ENCODE results near the gene NACC2.

The NACC2 gene

DNA sequence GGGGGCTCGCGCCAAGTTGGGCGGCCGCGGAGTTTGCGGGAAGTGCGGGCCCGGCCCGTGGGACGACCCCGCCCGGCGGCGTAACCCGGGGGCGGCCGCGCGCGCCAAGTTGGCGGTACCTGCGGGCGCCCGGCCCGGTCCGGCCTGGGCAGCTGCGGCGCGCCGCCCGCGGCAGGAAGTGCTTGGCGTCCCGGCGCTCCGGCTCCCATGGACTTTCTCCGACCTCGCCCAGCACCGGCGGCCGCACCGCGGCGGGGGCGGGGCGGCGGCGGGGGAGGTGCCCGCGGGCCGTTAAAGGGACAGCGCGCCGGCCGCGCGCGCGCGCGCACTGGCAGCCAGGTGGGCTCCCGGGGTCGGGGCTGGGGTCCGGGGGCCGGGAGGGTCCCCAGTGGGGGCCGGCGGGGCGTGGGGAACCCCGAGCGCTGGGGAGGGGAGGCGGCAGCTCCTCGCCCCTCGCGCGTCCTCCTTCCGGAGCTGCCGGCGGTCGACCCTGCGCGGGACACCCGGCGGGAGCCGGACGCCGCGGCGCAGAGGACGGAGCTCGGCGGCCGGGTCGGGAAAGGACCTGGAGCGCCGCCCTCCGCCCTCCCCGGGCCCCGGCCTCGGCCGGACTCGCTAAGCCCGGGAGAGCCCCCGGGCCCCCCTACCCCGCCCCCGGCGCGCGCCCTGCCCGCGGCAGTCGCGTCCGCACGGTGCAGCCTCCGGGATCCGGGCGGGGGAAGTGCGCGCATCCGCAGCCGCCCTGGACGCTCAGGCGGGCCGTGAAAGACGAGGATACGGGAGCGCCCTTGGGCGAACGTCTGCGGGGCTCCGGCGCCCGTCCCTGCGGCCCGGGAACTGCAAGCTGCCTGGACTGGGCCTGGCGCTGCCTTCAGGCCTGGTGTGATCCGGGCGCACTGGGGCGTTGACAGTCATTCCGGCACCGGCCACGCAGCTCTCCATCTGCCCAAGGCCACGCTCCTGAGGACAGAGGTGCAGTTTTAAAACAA is at the start of gene NACC2:
NACC2 (minus strand) TSS at position 220 of the 989 bp plus-strand sequence. CDS start 44,768 bp downstream, outside the sequence.
- no peak for DNase-seq

DNA sequence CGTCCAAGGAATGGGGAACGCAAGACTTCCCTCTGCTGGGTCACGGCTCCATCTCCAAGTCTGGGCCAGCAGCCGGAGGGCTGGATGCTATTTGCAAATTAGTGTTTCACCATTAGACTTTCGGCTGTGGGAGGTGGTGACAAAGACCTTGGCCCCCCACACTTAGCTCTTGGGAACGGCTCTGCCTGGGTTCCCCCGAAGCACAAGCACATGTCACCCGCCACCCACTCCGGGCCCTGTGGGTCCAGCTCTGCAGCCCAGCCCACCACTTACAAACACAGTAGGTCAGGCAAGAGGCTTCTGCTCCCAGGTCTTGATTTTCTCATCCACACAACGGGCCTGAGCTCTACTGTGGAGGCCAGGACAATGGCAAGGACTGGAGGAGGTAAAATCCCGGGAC is 49.4 kb upstream of the NACC2 start:
- DNase-seq = no peak

- no peak for DNase-seq
Observed at GRCh38 chr9:136143215-136144001, 48.3 kb upstream of the NACC2 start.

DNA sequence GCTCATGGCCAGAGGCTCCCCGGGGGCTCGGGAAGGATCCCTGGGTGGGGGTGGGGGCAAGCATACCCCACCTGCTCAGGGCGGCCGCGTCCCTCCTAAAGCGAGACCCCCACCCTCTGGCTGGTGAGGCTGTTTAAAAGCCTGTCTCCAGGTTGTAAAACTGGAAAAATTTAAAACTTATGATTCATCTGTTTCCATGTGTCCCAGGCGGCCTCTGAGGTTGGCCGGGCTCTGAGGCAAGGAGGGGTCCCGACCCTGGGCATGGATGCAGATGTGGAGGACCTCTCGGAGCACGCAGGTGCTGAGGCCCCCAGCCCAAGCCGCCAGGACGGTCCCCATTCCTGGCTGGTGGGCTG is 47.7 kb upstream of the NACC2 start:
- no peak for DNase-seq

DNA sequence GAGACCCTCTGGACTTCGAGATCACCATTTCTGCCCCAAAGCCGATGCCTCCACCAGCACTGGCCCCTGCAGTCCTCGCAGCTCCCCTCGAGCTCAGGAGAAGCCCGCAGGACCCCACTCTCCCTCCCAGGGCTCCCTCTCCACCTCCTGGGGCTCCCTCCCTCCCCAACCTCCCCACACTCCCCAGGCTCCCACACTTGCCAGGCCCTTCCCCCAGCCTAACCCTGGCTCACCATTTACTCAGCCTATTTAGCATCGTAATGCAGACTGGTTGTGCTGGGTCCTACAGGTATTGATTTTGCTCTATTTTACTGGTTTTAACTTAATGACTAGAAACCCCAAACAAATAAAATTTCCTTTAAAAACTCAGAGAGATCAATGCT is 47.3 kb upstream of the NACC2 start:
- DNase-seq = no peak

DNA sequence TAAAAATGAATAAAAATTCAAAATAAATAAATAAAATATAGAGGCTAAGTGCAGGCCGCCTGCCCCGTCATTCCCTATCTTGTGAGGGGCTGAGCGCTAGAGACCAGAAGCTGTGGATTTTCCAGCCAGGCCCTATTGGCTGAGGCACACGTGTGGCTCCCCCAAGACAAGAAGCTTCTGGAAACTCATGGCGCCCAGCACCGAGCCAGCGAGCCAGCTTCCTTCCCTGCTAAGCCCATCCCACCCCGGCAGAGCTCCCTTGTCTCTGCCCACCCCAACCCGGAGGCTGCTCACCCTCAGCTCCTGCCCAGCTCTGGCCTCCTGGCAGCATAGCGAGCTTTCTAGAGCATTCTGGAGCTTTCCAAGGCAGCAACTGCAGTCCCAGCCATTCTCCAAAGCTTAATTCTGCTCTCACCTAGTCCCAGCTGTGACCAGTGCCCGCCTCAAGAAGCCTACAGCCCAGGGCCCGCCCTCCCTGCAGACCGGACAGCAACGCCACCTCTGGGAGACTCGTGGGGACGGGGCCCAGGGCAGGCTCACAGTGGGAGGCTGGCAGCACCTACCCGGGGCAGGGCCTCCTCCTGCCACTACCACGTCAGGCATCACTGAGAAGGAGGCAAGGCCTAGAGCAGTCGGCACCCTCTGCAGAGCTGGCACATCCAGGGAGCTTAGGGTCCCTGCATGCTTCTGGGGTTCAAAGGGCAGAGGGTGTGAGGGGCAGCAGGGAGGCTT is 46.8 kb upstream of the NACC2 start:
- DNase-seq = no peak

- DNase-seq = no peak
Observed at GRCh38 chr9:136140966-136141365, 45.9 kb upstream of the NACC2 start.

DNA sequence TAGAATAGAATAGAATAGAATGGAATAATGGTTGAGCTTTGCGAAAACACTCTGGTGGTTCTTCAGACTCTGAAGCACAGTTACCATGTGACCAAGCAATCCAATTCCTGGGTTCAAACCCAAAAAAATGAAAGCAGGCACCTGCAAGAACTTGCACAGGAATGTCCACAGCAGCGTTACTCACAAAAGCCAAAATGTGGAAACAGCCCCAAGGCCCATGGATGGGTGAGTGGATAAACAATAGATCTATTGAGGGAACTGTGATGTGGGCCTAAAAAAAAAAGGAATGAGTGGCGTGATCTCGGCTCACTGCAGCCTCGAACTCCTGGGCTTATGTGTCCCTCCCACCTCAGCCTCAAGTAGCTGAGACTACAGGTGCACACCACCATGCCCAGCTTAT is 45.0 kb upstream of the NACC2 start:
- DNase-seq = no peak

DNA sequence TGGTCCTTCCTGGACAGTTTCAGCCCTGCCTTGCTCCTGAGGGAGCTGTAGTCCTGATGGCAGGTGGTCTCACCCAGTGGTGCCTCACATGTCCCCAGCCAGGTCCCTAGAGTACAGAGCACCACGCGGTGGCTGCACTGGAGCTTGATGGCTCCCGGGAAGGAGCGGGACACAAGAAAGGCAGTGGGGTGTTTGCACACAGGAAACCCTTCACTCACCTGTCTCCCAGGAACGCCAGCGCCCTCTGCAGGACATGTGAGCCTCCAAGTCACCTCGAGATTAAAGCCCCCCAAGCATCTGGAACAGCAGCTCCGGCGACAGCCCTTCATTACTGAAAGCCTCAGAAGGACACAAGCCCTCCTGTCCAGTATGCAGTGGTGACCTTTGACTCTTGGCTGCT is 43.5 kb upstream of the NACC2 start:
- DNase-seq = no peak

DNA sequence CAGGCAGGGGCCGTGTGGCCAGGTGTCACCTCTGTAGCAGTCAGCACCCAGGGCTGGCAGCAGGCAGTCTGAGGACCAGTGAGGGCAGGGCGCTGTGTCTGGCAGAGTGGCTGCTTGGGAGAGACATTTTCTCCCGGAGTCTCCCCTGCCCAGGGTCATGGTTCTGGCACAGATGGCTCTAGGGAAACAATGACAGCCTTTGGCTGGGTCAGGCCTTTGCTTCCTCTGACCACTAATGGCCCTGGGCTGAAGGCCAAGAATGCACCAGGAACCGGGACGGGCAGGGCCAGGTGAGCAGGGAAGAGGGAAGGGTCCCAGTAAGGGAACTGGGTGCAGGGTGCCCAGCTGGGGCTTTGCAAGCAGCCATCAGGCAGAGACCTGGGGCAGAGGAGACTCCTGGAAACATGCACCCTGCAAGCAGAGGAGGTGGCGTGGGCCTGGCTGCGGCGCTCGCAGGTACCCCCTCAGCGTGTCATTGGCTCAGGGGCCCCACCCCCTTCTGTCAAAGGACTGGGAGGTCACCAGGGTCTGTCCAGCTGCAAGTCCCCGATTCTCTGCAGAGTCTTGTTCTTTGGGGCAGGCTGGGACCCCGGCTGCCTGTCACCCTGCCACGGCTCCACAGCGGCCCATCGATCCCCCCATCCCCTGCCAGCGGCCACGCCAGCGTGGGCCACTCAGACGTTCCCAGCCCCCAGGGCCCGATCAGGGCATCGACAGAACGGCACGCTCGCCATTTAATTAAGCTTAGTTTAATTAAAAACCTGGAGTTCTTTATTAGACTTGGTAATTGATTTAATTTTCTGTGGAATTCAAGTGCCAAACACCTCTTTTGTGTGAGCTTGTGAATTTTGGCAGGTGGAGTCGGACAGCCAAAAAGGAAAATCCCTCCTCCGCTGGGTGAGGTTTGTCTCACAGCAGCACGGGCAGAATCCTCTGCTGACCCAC is 42.5 kb upstream of the NACC2 start:
- no peak for DNase-seq

GRCh38 chr9:136136127-136136925 is 41.2 kb upstream of the NACC2 start:
- no peak for DNase-seq

GRCh38 chr9:136135326-136136126 is 40.4 kb upstream of the NACC2 start:
- DNase-seq = no peak

DNA sequence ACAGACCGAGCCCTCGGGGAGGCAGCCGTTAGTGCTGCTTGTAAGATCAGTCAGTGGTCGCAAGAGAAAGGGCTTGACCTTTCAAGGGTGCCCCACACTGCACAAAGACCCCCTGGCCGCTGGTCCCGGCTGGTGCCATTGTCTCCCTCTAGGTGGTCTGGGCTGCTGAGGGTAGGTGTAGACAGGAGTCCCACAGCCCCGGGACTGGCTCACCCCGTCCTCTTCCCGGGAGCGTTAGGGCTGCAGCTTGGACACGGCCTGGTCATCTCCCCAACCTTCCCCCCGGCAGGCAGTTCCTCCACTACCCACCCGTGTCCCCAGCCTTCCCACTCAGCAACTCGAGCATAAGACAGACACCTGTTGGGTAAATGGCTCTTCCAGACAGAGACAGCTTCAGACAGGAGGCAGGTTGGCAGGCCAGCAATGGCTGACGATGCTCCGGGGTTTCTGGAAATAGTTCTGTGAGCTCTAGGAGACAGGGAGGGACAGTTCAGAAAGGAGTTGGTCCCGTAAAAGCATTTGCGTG is 38.9 kb upstream of the NACC2 start:
- no peak for DNase-seq

- DNase-seq = no peak
Observed at GRCh38 chr9:136133191-136133958, 38.3 kb upstream of the NACC2 start.

- no peak for DNase-seq
Observed at GRCh38 chr9:136132512-136133050, 37.5 kb upstream of the NACC2 start.

DNA sequence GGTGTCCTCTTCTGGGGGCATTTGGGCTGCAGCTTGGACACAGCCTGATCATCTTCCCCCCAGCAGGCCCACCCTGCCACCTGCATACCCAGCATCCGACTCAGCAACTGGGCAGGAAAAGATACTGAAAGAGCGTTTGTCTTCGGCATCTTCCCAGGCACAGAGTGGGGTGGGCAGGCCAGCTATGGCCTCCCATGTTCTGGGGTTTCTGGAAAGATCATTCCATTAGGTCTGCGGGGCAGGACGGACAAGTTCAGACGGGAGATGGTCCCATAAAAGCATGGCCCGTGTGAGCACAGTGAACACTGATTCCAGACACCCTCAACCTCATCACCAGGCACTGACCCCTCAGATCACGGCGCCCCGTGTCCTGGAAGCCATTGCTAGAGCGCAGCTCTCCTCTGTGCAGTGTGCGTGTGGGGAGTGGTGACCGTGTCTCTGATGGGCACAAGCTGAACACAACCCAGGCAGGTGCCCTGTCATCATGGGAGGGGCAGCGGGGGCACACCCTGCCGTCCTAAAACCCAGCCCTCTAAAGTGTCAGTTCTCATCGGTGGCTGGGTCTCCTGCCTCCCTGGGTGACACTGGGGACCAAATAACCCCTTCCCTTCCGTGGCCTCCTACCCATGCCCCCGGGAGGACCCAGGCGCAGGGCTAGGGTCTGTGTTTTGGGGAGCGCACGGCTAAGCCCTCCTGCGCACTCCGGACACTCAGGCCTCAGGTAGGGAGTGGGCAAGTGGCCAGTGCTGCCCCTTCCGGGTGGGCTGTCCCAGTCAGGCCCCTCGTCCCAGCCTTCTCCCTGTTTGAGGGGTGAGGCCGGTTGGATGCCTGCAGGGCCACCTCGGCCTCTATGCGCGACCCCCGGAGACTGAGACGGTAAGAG is 36.8 kb upstream of the NACC2 start:
- no peak for DNase-seq

DNA sequence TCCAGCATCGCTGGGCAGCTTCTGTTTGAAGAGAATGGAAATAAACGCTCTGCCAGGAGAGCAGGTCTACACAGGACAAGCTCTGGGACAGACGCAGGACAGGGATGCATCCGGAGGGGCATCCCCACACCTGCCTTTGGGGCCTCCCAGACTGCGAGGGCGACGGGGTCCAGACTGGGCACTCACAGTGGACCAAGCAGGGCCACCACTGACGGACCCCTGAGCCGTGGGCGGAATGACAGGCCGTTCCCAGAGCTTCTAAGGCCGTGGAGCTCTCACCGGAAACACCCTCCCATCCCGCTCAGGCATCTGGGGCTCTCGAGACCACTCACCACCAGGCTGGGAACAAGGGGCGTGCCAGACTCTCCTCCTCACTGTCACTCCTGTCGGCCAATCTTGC is 34.1 kb upstream of the NACC2 start:
- no peak for DNase-seq

DNA sequence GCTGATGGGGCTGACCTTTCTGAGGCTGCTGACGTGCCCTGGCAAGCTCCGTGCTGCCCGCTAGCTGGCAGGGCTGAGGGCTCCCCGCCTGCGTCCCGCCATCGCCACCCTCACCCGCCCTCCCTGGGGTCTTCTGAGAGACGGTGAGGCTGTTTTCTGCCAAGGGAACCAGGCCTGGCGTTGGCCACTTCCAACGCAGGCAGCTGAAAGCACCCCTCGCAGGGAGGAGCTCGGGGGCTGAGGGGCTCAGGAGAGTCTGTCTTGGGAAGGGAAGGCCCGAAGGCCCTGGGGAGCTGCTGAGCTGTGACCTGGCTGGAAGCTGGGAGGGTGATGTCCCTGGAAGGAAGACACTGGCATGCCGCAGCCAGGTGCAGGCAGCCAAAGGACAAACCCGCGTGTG is 33.3 kb upstream of the NACC2 start:
- no peak for DNase-seq

Data from KG1 (cell line).